Measurements from ENCODE around the gene EIF3CL. TPM values are rescaled to one million over a fixed set of nuclear protein-coding genes. Genes with fewer than 3 reads are reported as not detected.

The EIF3CL gene
- polyA plus RNA-seq, result 9.7 TPM in 1 of 2 replicates, not detected in the other

GRCh38 chr16:28403220-28404072 lies at the start of gene EIF3CL:
TSS of gene EIF3CL (minus strand) at chr16:28403841. CDS start at chr16:28403618, 223 bp downstream.

GRCh38 chr16:28363408-28363807 lies 40.2 kb downstream of the EIF3CL start, which contains the start of gene NPIPB6:
TSS of gene NPIPB6 (minus strand) at chr16:28363508. CDS start at chr16:28362822, 686 bp downstream.

Other genes with a start within 250 kb of the EIF3CL start
- gene XPO6, start 191.9 kb downstream of the EIF3CL start, polyA plus RNA-seq, result 11.4 and 12.4 TPM in 2 replicates
- gene SBK1, start 111.3 kb downstream of the EIF3CL start, polyA plus RNA-seq, result 3.2 and 6.9 TPM in 2 replicates
- 1.0 TPM in 1 of 2 replicates, not detected in the other for gene NPIPB6, start 40.3 kb downstream of the EIF3CL start, polyA plus RNA-seq
- not detected in 2 replicates for gene NPIPB7, start 68.5 kb upstream of the EIF3CL start, polyA plus RNA-seq
- gene CLN3, start 88.2 kb upstream of the EIF3CL start, polyA plus RNA-seq, result 3.8 and 12.8 TPM in 2 replicates
- not detected in 2 replicates for gene APOBR, start 90.8 kb upstream of the EIF3CL start, polyA plus RNA-seq
- gene IL27, start 103.0 kb upstream of the EIF3CL start, polyA plus RNA-seq, result not detected in 2 replicates
- 3.3 and 5.8 TPM in 2 replicates for gene NUPR1, start 135.1 kb upstream of the EIF3CL start, polyA plus RNA-seq
- gene SGF29, start 150.1 kb upstream of the EIF3CL start, polyA plus RNA-seq, result 10.6 and 14.6 TPM in 2 replicates
- gene SULT1A2, start 193.2 kb upstream of the EIF3CL start, polyA plus RNA-seq, result 0.59 and 1.7 TPM in 2 replicates
- 35.1 and 39.9 TPM in 2 replicates for gene SULT1A1, start 206.2 kb upstream of the EIF3CL start, polyA plus RNA-seq
- not detected in 2 replicates for gene NPIPB8, start 234.2 kb upstream of the EIF3CL start, polyA plus RNA-seq